ENCODE results near the gene UHRF2. TPM values are rescaled to one million over a fixed set of nuclear protein-coding genes. Genes with fewer than 3 reads are reported as not detected.
"Not testable (repeated sequence)": the region's sequence is repeated elsewhere in the genome, so short reads cannot be mapped to it uniquely, and the experiment has no call there.

The UHRF2 gene
- total and polyA plus RNA-seq, 2 donors, result 64.8 to 68.7 TPM

GRCh38 chr9:6535594-6535993 lies 122.6 kb downstream of the UHRF2 start:
- WGBS, result 96% methylated on average over 3 of the region's 3 CpGs
- H3K27me3 ChIP-seq (ENCODE audit: control insufficient read depth in 2 of 2, insufficient read depth in 1 of 2, low read length in 1 of 2), result no peaks in the 10 kb centered on the region
- H3K9me3 ChIP-seq (ENCODE audit: control insufficient read depth in 2 of 2, insufficient read depth in 1 of 2, low read length in 1 of 2), result no peaks in the 10 kb centered on the region

GRCh38 chr9:6538666-6539071 lies 125.7 kb downstream of the UHRF2 start:
- H3K36me3 ChIP-seq (ENCODE audit: control insufficient read depth in 2 of 2, insufficient read depth in 2 of 2, low read length in 1 of 2), result no peaks in the 10 kb centered on the region
- WGBS, result 87% methylated on average over 3 of the region's 3 CpGs
- no peak for DNase-seq (ENCODE audit: low read depth in 6 of 9, low spot score in 9 of 9)

More at GRCh38 chr9:6535594-6535993, 122.6 kb downstream of the UHRF2 start:
- no peaks in the 10 kb centered on the region for H3K4me1 ChIP-seq (ENCODE audit: control insufficient read depth in 2 of 2, insufficient read depth in 2 of 2, low read length in 2 of 2)
- no peaks in the 10 kb centered on the region for H3K36me3 ChIP-seq (ENCODE audit: control insufficient read depth in 2 of 2, insufficient read depth in 2 of 2, low read length in 1 of 2)
- H3K27ac ChIP-seq (ENCODE audit: low read depth in 1 of 2, low read length in 1 of 2), result no peak overlapping the region
- no peak overlapping the region for H3K4me3 ChIP-seq (ENCODE audit: low read length in 2 of 2)
- no peak for DNase-seq (ENCODE audit: low read depth in 6 of 9, low spot score in 9 of 9)

GRCh38 chr9:6542617-6543016 lies 129.6 kb downstream of the UHRF2 start:
- H3K9me3 ChIP-seq (ENCODE audit: control insufficient read depth in 2 of 2, insufficient read depth in 1 of 2, low read length in 1 of 2); H3K36me3 ChIP-seq (ENCODE audit: control insufficient read depth in 2 of 2, insufficient read depth in 2 of 2, low read length in 1 of 2); H3K27me3 ChIP-seq (ENCODE audit: control insufficient read depth in 2 of 2, insufficient read depth in 1 of 2, low read length in 1 of 2); H3K27ac ChIP-seq (ENCODE audit: low read depth in 1 of 2, low read length in 1 of 2); H3K4me3 ChIP-seq (ENCODE audit: low read length in 2 of 2); H3K4me1 ChIP-seq (ENCODE audit: control insufficient read depth in 2 of 2, insufficient read depth in 2 of 2, low read length in 2 of 2); DNase-seq (ENCODE audit: low read depth in 6 of 9, low spot score in 9 of 9): not testable (repeated sequence)
- WGBS, result 96% methylated on average over 5 of the region's 5 CpGs

More at GRCh38 chr9:6538666-6539071, 125.7 kb downstream of the UHRF2 start:
- no peaks in the 10 kb centered on the region for H3K27me3 ChIP-seq (ENCODE audit: control insufficient read depth in 2 of 2, insufficient read depth in 1 of 2, low read length in 1 of 2)
- H3K27ac ChIP-seq (ENCODE audit: low read depth in 1 of 2, low read length in 1 of 2), result no peak overlapping the region
- H3K4me1 ChIP-seq (ENCODE audit: control insufficient read depth in 2 of 2, insufficient read depth in 2 of 2, low read length in 2 of 2), result no peaks in the 10 kb centered on the region
- H3K4me3 ChIP-seq (ENCODE audit: low read length in 2 of 2), result no peak overlapping the region
- no peaks in the 10 kb centered on the region for H3K9me3 ChIP-seq (ENCODE audit: control insufficient read depth in 2 of 2, insufficient read depth in 1 of 2, low read length in 1 of 2)

- WGBS, result 85% methylated on average over 6 of the region's 6 CpGs
Observed at GRCh38 chr9:6543204-6543603, 130.2 kb downstream of the UHRF2 start.

GRCh38 chr9:6545017-6545691 lies 132.2 kb downstream of the UHRF2 start:
- WGBS, result 94% methylated on average over 8 of the region's 8 CpGs

More at GRCh38 chr9:6543204-6543603, 130.2 kb downstream of the UHRF2 start:
- no peak overlapping the region for H3K4me3 ChIP-seq (ENCODE audit: low read length in 2 of 2)
- no peak overlapping the region for H3K27ac ChIP-seq (ENCODE audit: low read depth in 1 of 2, low read length in 1 of 2)
- H3K27me3 ChIP-seq (ENCODE audit: control insufficient read depth in 2 of 2, insufficient read depth in 1 of 2, low read length in 1 of 2), result no peaks in the 10 kb centered on the region
- H3K36me3 ChIP-seq (ENCODE audit: control insufficient read depth in 2 of 2, insufficient read depth in 2 of 2, low read length in 1 of 2), result no peaks in the 10 kb centered on the region
- no peak for DNase-seq (ENCODE audit: low read depth in 6 of 9, low spot score in 9 of 9)
- H3K9me3 ChIP-seq (ENCODE audit: control insufficient read depth in 2 of 2, insufficient read depth in 1 of 2, low read length in 1 of 2), result no peaks in the 10 kb centered on the region
- H3K4me1 ChIP-seq (ENCODE audit: control insufficient read depth in 2 of 2, insufficient read depth in 2 of 2, low read length in 2 of 2), result no peaks in the 10 kb centered on the region

GRCh38 chr9:6549106-6549800 lies 136.3 kb downstream of the UHRF2 start:
- no peaks in the 10 kb centered on the region for H3K27me3 ChIP-seq (ENCODE audit: control insufficient read depth in 2 of 2, insufficient read depth in 1 of 2, low read length in 1 of 2)
- H3K9me3 ChIP-seq (ENCODE audit: control insufficient read depth in 2 of 2, insufficient read depth in 1 of 2, low read length in 1 of 2), result no peaks in the 10 kb centered on the region
- WGBS, result 89% methylated on average over 8 of the region's 8 CpGs
- no peak for DNase-seq (ENCODE audit: low read depth in 6 of 9, low spot score in 9 of 9)
- H3K36me3 ChIP-seq (ENCODE audit: control insufficient read depth in 2 of 2, insufficient read depth in 2 of 2, low read length in 1 of 2), result no peaks in the 10 kb centered on the region
- no peak overlapping the region for H3K27ac ChIP-seq (ENCODE audit: low read depth in 1 of 2, low read length in 1 of 2)
- no peaks in the 10 kb centered on the region for H3K4me1 ChIP-seq (ENCODE audit: control insufficient read depth in 2 of 2, insufficient read depth in 2 of 2, low read length in 2 of 2)
- no peak overlapping the region for H3K4me3 ChIP-seq (ENCODE audit: low read length in 2 of 2)

More at GRCh38 chr9:6545017-6545691, 132.2 kb downstream of the UHRF2 start:
- H3K27ac ChIP-seq (ENCODE audit: low read depth in 1 of 2, low read length in 1 of 2), result no peak overlapping the region
- no peaks in the 10 kb centered on the region for H3K4me1 ChIP-seq (ENCODE audit: control insufficient read depth in 2 of 2, insufficient read depth in 2 of 2, low read length in 2 of 2)
- DNase-seq (ENCODE audit: low read depth in 6 of 9, low spot score in 9 of 9), result no peak
- H3K9me3 ChIP-seq (ENCODE audit: control insufficient read depth in 2 of 2, insufficient read depth in 1 of 2, low read length in 1 of 2), result no peaks in the 10 kb centered on the region
- H3K4me3 ChIP-seq (ENCODE audit: low read length in 2 of 2), result no peak overlapping the region
- no peaks in the 10 kb centered on the region for H3K27me3 ChIP-seq (ENCODE audit: control insufficient read depth in 2 of 2, insufficient read depth in 1 of 2, low read length in 1 of 2)
- H3K36me3 ChIP-seq (ENCODE audit: control insufficient read depth in 2 of 2, insufficient read depth in 2 of 2, low read length in 1 of 2), result no peaks in the 10 kb centered on the region

GRCh38 chr9:6551136-6551535 lies 138.1 kb downstream of the UHRF2 start:
- no peak for DNase-seq (ENCODE audit: low read depth in 6 of 9, low spot score in 9 of 9)
- WGBS, result 96% methylated on average over 2 of the region's 2 CpGs

GRCh38 chr9:6552033-6552432 lies 139.0 kb downstream of the UHRF2 start:
- no peak for DNase-seq (ENCODE audit: low read depth in 6 of 9, low spot score in 9 of 9)
- no peaks in the 10 kb centered on the region for H3K9me3 ChIP-seq (ENCODE audit: control insufficient read depth in 2 of 2, insufficient read depth in 1 of 2, low read length in 1 of 2)
- H3K4me1 ChIP-seq (ENCODE audit: control insufficient read depth in 2 of 2, insufficient read depth in 2 of 2, low read length in 2 of 2), result no peaks in the 10 kb centered on the region
- no peaks in the 10 kb centered on the region for H3K27me3 ChIP-seq (ENCODE audit: control insufficient read depth in 2 of 2, insufficient read depth in 1 of 2, low read length in 1 of 2)
- no peaks in the 10 kb centered on the region for H3K36me3 ChIP-seq (ENCODE audit: control insufficient read depth in 2 of 2, insufficient read depth in 2 of 2, low read length in 1 of 2)
- H3K4me3 ChIP-seq (ENCODE audit: low read length in 2 of 2), result no peak overlapping the region
- H3K27ac ChIP-seq (ENCODE audit: low read depth in 1 of 2, low read length in 1 of 2), result no peak overlapping the region
- 85% methylated on average over 3 of the region's 3 CpGs for WGBS

More at GRCh38 chr9:6551136-6551535, 138.1 kb downstream of the UHRF2 start:
- no peaks in the 10 kb centered on the region for H3K27me3 ChIP-seq (ENCODE audit: control insufficient read depth in 2 of 2, insufficient read depth in 1 of 2, low read length in 1 of 2)
- H3K4me3 ChIP-seq (ENCODE audit: low read length in 2 of 2), result no peak overlapping the region
- H3K27ac ChIP-seq (ENCODE audit: low read depth in 1 of 2, low read length in 1 of 2), result no peak overlapping the region
- H3K4me1 ChIP-seq (ENCODE audit: control insufficient read depth in 2 of 2, insufficient read depth in 2 of 2, low read length in 2 of 2), result no peaks in the 10 kb centered on the region
- no peaks in the 10 kb centered on the region for H3K9me3 ChIP-seq (ENCODE audit: control insufficient read depth in 2 of 2, insufficient read depth in 1 of 2, low read length in 1 of 2)
- H3K36me3 ChIP-seq (ENCODE audit: control insufficient read depth in 2 of 2, insufficient read depth in 2 of 2, low read length in 1 of 2), result no peaks in the 10 kb centered on the region

- WGBS, result 96% methylated on average over 7 of the region's 7 CpGs
- no peak overlapping the region for H3K4me3 ChIP-seq (ENCODE audit: low read length in 2 of 2)
- no peaks in the 10 kb centered on the region for H3K9me3 ChIP-seq (ENCODE audit: control insufficient read depth in 2 of 2, insufficient read depth in 1 of 2, low read length in 1 of 2)
- H3K27ac ChIP-seq (ENCODE audit: low read depth in 1 of 2, low read length in 1 of 2), result no peak overlapping the region
- no peak for DNase-seq (ENCODE audit: low read depth in 6 of 9, low spot score in 9 of 9)
- no peaks in the 10 kb centered on the region for H3K4me1 ChIP-seq (ENCODE audit: control insufficient read depth in 2 of 2, insufficient read depth in 2 of 2, low read length in 2 of 2)
- H3K27me3 ChIP-seq (ENCODE audit: control insufficient read depth in 2 of 2, insufficient read depth in 1 of 2, low read length in 1 of 2), result no peaks in the 10 kb centered on the region
- H3K36me3 ChIP-seq (ENCODE audit: control insufficient read depth in 2 of 2, insufficient read depth in 2 of 2, low read length in 1 of 2), result no peaks in the 10 kb centered on the region
Observed at GRCh38 chr9:6552498-6553121, 139.6 kb downstream of the UHRF2 start.
